Measurements from ENCODE around the gene TNP2. TPM values are rescaled to one million over a fixed set of nuclear protein-coding genes. Genes with fewer than 3 reads are reported as not detected.

The TNP2 gene
- total RNA-seq, 4 donors from 2014 or later: not detected

DNA sequence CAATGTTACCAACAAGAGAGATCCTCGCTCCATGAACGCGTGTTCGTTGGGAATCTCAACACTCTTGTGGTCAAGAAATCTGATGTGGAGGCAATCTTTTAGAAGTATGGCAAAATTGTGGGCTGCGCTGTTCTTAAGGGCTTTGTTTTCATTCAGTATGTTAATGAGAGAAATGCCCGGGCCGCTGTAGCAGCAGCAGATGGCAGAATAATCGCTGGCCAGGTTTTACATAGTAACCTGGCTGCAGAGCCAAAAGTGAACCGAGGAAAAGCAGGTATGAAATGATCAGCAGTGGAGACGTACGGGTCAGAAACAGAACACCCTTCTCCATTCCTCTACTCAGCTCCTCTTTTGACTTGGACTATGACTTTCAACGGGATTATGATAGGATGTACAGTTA is 26.5 kb downstream of the TNP2 start:
- no peak overlapping the region for H3K27ac ChIP-seq
- in situ Hi-C loops (cut with MboI; ENCODE audit: low sequenced_read_pairs in 4 of 4) (loop anchor here in 1 of 4 donors (25.0 kb wide), 1 partner anchor 105 kb away; no protein-coding TSS in a partner anchor), intact Hi-C loops (cut with DNase I; ENCODE audit: low total_unique reads) (no loop called here)
- H3K4me1 ChIP-seq: peaks cover 8 to 9% of the 10 kb centered on the region in 2 donors
- no peak overlapping the region for H3K4me3 ChIP-seq
- no peak for DNase-seq
- TF ChIP-seq, protein P1, sequence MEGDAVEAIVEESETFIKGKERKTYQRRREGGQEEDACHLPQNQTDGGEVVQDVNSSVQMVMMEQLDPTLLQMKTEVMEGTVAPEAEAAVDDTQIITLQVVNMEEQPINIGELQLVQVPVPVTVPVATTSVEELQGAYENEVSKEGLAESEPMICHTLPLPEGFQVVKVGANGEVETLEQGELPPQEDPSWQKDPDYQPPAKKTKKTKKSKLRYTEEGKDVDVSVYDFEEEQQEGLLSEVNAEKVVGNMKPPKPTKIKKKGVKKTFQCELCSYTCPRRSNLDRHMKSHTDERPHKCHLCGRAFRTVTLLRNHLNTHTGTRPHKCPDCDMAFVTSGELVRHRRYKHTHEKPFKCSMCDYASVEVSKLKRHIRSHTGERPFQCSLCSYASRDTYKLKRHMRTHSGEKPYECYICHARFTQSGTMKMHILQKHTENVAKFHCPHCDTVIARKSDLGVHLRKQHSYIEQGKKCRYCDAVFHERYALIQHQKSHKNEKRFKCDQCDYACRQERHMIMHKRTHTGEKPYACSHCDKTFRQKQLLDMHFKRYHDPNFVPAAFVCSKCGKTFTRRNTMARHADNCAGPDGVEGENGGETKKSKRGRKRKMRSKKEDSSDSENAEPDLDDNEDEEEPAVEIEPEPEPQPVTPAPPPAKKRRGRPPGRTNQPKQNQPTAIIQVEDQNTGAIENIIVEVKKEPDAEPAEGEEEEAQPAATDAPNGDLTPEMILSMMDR (IDR thresholded peaks at IDR 0.05 in 4 of 5, conservative IDR thresholded peaks at IDR 0.05 in 1 of 5): no peak
- TF ChIP-seq POLR2A (IDR thresholded peaks at IDR 0.05): no peak
- H3K27me3 ChIP-seq: no peaks in the 10 kb centered on the region
- H3K36me3 ChIP-seq: no peaks in the 10 kb centered on the region
- H3K9me3 ChIP-seq: no peaks in the 10 kb centered on the region
- no peak for ATAC-seq

DNA sequence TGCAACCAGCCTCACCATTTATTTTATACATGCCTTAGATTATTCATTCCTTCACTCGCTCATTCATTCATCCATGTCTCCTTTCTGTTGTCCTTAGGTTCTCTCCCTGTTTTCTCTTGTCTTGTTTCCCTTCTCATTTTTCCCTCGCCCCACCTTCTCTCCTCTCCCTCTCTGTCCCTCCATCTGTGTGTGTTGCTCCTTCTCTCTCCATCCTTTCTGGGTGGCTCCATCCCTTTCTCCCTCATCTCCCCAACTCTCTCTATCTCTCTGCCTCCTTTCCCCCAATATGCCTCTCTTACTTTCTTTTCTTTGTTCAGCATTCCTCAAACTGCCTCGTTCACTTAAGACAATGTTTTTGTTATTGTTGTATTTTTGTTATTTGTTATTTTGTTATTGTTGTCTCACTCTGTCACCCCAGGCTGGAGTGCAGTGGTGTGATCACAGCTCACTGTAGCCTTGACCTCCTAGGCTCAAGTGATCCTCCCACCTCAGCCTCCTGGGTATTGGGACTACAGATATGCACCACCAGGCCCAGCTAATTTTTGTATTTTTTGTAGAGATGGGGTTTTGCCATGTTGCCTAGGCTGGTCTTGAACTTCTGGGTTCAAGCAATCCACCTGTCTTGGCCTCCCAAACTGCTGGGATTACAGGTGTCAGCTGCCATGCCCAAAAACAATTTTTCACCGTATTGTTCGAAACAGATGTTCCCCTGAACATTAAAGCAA is 27.5 kb downstream of the TNP2 start:
- Histone ChIP-seq H3K4me3 (no peak overlapping the region), H3K9me3 (no peaks in the 10 kb centered on the region), H3K27me3 (no peaks in the 10 kb centered on the region), H3K27ac (peak overlapping the region in 3 of 4 donors; percentile 68 to 80 (median 73)), H3K4me1 (peaks cover 8 to 9% of the 10 kb centered on the region in 2 donors), H3K36me3 (no peaks in the 10 kb centered on the region)
- intact Hi-C loops (cut with DNase I; ENCODE audit: low total_unique reads) (no loop called here), in situ Hi-C loops (cut with MboI; ENCODE audit: low sequenced_read_pairs in 4 of 4) (loop anchor here in 1 of 4 donors (25.0 kb wide), 1 partner anchor 104 kb away; no protein-coding TSS in a partner anchor)
- ATAC-seq (no peak), DNase-seq (no peak)
- TF ChIP-seq POLR2A (IDR thresholded peaks at IDR 0.05): no peak
- TF ChIP-seq, protein P1 (IDR thresholded peaks at IDR 0.05 in 4 of 5, conservative IDR thresholded peaks at IDR 0.05 in 1 of 5): no peak

DNA sequence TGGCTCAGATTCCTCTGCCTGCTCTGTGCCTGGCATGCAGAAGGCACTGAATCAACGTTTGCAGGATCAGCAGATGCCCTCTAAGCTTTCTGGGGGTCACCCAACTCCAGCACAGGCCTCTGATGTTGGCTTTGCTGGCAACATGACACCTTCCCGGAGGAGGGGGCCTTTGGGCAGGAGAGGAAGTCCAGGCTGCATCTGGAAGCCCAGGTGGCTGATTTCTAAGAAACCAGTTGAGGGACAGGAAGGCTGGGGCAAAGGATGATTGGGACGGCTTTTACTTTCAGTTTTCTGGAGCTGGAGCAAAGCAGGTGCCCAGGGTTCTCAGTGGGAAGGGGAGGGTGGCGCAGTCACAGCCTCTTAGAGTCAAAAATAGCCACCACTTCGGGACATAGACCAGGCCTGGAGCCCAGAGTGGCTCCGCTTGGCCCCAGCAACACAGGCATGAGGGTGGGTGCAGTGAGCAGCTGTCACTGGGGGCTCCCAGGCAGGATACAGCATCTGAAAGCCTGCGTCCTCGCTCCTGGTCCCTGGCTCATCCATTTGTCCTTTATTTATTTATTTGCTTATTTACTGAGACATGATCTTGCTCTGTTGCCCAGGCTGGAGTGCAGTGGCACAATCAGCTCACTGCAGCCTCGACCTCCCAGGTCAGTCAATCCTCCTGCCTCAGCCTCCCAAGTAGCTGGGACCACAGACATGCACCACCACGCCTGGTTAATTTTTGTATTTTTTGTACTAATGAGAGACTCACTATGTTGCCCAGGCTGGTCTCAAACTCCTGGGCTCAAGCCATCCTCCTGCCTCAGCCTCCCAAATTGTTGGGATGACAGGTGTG is 28.3 kb downstream of the TNP2 start:
- H3K4me3 ChIP-seq: peak overlapping the region in 3 of 4 donors; percentile 18 to 27 (median 20)
- intact Hi-C loops (cut with DNase I; ENCODE audit: low total_unique reads): no loop called here
- DNase-seq: peak; percentile 41 to 72

More for the DNA sequence above, 28.3 kb downstream of the TNP2 start:
- no peaks in the 10 kb centered on the region for H3K9me3 ChIP-seq
- peaks cover 8 to 9% of the 10 kb centered on the region in 2 donors for H3K4me1 ChIP-seq
- ATAC-seq: peak; percentile 82 to 96
- TF ChIP-seq POLR2A (IDR thresholded peaks at IDR 0.05): no peak
- TF ChIP-seq, protein P1 (IDR thresholded peaks at IDR 0.05 in 4 of 5, conservative IDR thresholded peaks at IDR 0.05 in 1 of 5): no peak
- H3K27me3 ChIP-seq: no peaks in the 10 kb centered on the region
- H3K27ac ChIP-seq: peak overlapping the region; percentile 68 to 80 (median 76)
- H3K36me3 ChIP-seq: no peaks in the 10 kb centered on the region
- in situ Hi-C loops (cut with MboI; ENCODE audit: low sequenced_read_pairs in 4 of 4): loop anchor here in 1 of 4 donors (25.0 kb wide), 1 partner anchor 104 kb away; no protein-coding TSS in a partner anchor
